Gastroesophageal sphincter (tissue), 3 donors: ENCODE results near the gene SAP30L.

ENCODE experiments used
- CTCF ChIP-seq, 4 experiments: fragments of 200-600 bp in 2 of 4; fragments of 450-650 bp in 2 of 4; sonication (generic) in 1 of 4; IDR thresholded peaks; one replicate each; pipeline ENCODE4 v1.5.1; 2017 to 2019; ENCODE audit warnings: antibody characterized with exemption in 4 of 4, mild to moderate bottlenecking in 2 of 4, moderate library complexity in 2 of 4
- EP300 ChIP-seq: sonication (generic); formaldehyde crosslinking; IDR thresholded peaks from one replicate; pipeline ENCODE4 v1.6.1; 2017; ENCODE audit warnings: antibody characterized with exemption, mild to moderate bottlenecking
- POLR2A ChIP-seq, 2 donors: fragments of 450-650 bp; IDR thresholded peaks; one replicate each; pipeline ENCODE4 v1.6.1; 2017; ENCODE audit warnings: antibody characterized with exemption in 2 of 2, mild to moderate bottlenecking in 2 of 2, moderate library complexity in 1 of 2
- POLR2AphosphoS5 ChIP-seq: sonication (generic); formaldehyde crosslinking; IDR thresholded peaks from one replicate; pipeline ENCODE4 v1.6.1; 2017; ENCODE audit warnings: antibody characterized with exemption

GRCh38 chr5:154473581-154474283 is 27.9 kb downstream of the SAP30L start:
- TF ChIP-seq POLR2A (IDR thresholded peaks at IDR 0.05) = no peak
- TF ChIP-seq CTCF (IDR thresholded peaks at IDR 0.05) = no peak
- no peak for TF ChIP-seq EP300
- TF ChIP-seq POLR2AphosphoS5 = no peak
